Lower leg skin (tissue), 3 donors: ENCODE results near the gene KMT2C.

Experiments
- CTCF ChIP-seq, 3 donors: fragments of 450-650 bp; IDR thresholded peaks; one replicate each; pipeline ENCODE4 v1.5.1; 2016; ENCODE audit warnings: antibody characterized with exemption in 3 of 3, mild to moderate bottlenecking in 3 of 3, moderate library complexity in 2 of 3
- POLR2A ChIP-seq, 2 donors: fragments of 450-650 bp; IDR thresholded peaks; one replicate each; pipeline ENCODE4 v1.6.1; 2016 to 2017; ENCODE audit warnings: antibody characterized with exemption in 2 of 2, mild to moderate bottlenecking in 1 of 2, moderate library complexity in 1 of 2

DNA sequence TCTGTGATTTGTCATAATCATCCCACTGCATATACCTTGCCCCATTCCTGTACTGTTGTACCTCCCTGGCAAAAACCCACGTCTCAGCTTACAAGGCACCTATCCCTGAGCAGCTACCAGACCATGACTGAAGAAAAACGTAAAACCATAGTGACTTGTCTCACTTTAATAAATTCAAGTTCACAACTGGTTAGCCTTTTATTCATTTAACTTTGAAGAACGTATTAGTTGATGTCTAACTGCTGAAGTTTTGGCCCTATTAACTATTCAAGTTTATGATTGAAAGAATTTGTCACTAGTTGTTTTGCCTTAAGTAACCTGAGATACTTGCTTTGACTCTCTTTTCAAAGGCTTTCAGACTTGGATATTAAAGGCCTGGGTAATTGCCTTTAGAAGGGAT is 350.7 kb downstream of the KMT2C start:
- no peak for TF ChIP-seq CTCF (IDR thresholded peaks at IDR 0.05)
- no peak for TF ChIP-seq POLR2A (IDR thresholded peaks at IDR 0.05)
